IPS DF 4.7 (cell line): ENCODE measurements around the gene DPH5.
A peak's percentile ranks its signal among the peaks of the same experiment; 100 is the strongest.
"Not testable (repeated sequence)": the region's sequence is repeated elsewhere in the genome, so short reads cannot be mapped to it uniquely, and the experiment has no call there.

Source experiments
- DNase-seq: peaks from one replicate; pipeline ENCODE4 v3.0.0-alpha.2; 2013; ENCODE audit warnings: low spot score; ENCODE audit errors: extremely low read depth

Gene DPH5

GRCh38 chr1:101025657-101026429 lies at the start of gene DPH5:
DPH5 (minus strand) TSS chr1:101025784; CDS start chr1:101025443, 341 bp downstream.
- peak; percentile 49 for DNase-seq

GRCh38 chr1:101073836-101074235 lies 48.3 kb upstream of the DPH5 start:
- DNase-seq, result no peak

GRCh38 chr1:101071470-101071891 lies 45.9 kb upstream of the DPH5 start:
- no peak for DNase-seq

GRCh38 chr1:101069158-101069557 lies 43.6 kb upstream of the DPH5 start:
- no peak for DNase-seq

- DNase-seq, result not testable (repeated sequence)
Measured at GRCh38 chr1:101066937-101067335, 41.4 kb upstream of the DPH5 start.

- no peak for DNase-seq
Measured at GRCh38 chr1:101066260-101066936, 40.8 kb upstream of the DPH5 start.

DNA sequence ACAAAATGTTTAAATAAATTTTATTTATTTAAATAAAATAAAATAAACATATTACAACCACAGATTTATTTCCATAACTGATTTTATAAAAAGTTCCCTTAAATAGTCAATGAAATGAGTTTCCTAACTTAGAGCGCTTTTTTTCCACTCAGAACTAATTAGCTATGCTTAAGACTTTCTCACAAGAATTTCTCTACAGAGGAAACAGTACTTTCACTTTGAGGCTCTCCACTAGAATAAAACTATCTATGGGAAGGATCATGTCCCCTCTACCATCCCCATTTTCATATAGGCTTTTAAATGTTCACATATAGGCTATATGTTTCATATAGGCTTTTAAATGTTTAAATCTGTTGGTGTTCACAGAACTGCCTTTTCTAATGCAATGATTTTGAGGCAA lies 40.0 kb upstream of the DPH5 start:
- DNase-seq, result no peak

GRCh38 chr1:101064697-101065096 lies 39.1 kb upstream of the DPH5 start:
- no peak for DNase-seq

- DNase-seq, result no peak
Measured at GRCh38 chr1:101060992-101061391, 35.4 kb upstream of the DPH5 start.

DNA sequence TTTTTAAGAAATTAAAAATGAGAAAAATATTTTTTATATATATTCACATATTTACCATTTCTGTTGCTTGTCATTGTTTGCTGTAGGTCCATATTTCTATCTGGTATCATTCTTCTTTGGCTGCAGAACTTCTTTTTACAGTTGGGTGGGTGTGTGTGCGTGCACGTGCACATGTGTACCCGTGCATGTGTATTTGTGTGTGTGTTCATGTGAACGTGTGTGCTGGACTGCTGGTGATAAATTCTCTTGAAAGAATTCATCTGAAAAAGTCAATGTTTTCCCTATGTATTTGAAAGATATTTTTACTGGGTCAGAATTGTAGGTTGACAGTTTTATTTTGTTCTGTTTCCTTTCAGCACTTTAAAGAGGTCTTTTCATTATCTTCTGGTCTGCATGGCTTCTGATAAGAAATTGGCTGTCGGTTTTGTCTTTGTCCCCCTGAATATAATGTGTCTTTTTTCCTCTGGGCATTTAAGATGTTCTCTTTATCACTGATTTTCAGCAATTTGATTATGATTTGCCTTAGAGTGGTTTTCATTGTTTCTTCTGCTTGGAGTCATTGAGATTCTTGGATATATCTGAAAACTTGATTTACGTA lies 34.5 kb upstream of the DPH5 start:
- DNase-seq, result no peak

DNA sequence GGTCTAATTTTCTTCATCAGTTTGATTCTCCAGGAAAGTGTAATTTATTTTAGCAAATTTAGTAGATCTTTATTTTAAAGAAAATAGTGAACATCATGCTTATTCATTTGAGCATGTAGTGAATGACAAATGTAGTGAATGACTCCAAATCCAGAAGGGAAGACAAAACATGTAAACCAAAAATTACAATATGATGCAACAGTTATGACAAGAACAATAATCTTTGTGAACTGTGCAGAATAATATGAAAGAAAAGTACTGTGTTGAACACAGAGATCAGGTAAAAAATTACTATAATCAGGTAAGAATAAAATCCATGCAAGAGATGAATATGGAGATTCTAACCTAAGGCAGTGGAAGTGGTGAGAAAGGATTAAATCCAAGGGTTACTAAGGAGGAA lies 30.0 kb upstream of the DPH5 start:
- no peak for DNase-seq

DNA sequence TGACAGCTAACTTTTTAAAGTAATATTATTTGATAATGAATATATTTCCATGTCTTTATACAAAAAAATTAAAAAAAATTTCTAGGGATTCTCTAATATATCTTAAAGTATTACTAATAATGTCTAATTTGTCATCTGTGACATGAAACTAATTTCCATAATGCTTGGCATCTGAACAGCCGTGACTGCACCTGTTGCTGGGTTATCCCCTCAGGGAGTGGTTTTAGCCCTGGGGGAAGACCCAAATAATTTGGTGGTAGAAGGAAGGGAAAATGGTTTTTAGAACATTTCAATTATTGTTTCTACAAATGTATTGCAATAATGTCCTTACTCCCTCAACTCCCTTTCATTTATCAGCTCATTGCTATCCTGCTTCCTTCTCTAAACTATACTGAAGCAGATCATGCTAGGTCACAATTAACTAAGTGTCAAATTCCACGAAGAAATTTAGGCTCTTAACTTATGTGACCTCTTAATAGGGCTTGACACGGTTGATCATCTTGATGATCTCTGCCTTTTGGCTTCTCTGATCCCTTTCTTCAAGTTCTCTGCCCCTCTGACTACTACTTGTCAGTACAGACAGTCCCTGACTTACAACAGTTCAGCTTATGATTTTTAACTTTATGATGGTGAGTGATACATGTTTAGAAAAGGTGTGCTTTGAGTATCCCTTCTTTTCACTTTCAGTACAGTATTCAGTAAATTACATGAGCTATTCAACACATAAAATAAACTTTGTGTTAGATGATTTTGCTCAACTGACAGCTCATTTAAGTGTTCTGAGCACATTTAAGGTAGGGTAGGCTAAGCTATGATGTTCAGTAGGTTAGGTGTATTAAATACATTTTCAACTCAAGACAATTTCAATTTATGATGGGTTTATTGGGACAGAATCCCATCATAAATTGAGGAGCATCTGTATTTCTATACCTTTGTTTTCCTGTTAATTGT lies 26.4 kb upstream of the DPH5 start:
- DNase-seq, result no peak

DNA sequence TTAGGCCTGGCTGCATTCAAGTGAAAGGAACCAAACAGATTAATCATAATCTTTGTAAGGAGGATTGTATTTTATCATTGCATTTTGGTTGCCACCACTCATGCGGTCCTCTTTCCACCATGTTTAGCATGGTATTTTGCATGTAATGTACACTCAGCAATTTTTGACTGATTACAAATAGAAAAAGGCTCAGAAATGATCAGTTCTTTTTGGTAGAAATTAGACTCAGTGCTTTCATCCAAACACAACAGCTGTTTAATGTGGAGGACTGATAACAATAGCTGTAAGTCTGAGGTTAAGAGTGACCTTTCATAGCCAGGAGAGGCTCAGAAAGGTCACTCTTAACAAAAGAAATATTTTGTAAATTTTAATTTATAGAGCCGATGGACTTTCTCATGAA lies 25.3 kb upstream of the DPH5 start:
- no peak for DNase-seq

- DNase-seq, result no peak
Measured at GRCh38 chr1:101044749-101045148, 19.2 kb upstream of the DPH5 start.

- DNase-seq, result no peak
Measured at GRCh38 chr1:101044259-101044658, 18.7 kb upstream of the DPH5 start.

DNA sequence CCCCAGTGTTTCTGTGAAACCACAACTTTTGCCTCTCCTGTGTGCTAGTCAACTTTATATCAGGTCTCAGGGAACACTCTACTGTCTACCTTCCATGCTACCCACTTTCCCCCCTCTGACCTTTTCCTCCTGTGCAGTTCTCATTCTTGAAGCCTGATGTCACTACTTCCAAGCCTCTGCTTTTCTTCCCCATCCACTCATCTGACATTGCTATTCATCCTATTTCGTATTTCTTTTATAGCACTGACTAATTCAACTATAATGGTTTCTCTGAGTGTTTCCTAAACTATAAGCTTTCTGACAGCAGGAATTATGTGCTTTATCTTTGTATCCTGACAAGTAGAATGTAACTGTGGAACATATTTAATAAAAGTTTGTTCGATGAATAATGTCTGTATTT lies 18.2 kb upstream of the DPH5 start:
- DNase-seq, result no peak

DNA sequence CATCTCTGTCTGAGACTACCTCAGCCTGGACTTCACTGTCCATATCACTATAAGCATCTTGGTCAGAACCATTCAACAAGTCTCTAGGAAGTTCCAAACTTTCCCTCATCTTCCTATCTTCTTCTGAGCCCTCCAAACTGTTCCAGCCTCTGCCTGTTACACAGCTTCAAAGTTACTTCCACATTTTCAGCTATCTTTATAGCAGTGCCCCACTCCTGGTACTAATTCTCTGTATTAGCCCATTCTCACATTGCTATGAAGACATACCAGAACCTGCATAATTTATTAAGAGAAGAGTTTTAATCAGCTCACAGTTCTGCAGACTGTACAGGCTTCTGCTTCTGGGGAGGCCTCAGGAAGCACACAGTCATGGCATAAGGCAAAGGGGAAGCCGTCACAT lies 15.7 kb upstream of the DPH5 start:
- no peak for DNase-seq

- DNase-seq, result no peak
Measured at GRCh38 chr1:101040666-101041065, 15.1 kb upstream of the DPH5 start.

DNA sequence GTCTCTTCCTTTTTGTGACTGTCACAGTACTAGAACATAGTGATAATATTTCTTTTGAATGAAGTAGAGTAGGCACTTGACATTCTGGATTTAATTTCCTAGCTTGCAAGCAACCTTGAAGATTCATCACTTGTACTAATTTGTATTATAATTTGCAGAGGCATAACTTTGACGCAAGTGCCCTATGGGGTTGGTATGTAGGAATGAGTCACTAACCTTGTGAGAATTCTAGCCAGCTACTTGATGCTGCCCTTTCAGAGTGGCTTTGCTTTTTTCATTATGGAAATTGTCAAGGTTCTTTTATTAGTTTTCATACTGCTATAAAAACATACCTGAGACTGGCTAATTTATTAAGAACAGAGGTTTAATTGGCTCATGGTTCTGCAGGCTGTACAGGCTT lies 13.7 kb upstream of the DPH5 start:
- no peak for DNase-seq

- DNase-seq, result no peak
Measured at GRCh38 chr1:101037316-101037715, 11.7 kb upstream of the DPH5 start.

DNA sequence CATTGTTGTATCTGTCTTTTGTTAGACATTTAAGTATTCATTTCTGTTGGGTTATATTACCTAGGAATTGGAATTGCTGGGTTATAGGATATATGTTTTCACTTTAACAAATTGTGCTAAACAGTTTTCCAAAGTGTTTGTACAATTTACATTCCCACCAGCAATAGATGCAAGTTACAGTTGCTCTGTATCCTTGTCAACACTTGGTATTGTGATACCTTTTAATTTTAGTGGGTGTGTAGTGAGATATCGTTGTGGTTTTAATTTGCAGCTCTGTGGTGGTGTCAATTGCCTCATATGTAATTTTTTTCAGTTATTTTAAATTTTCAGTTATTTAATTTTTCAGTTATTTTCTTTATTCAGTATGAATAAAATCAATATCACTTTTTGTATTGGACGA lies 7.4 kb upstream of the DPH5 start:
- no peak for DNase-seq
